SK-N-MC (cell line): ENCODE data around the gene POU5F2.

ENCODE experiments used
- EZH2 ChIP-seq: fragments of 200-600 bp; sonication (generic); IDR thresholded peaks from one replicate; pipeline ENCODE4 v1.6.1; 2017; ENCODE audit warnings: antibody characterized with exemption
- POLR2AphosphoS5 ChIP-seq: IDR thresholded peaks from 2 replicates; pipeline ENCODE4 v1.6.1; 2012; ENCODE audit warnings: mild to moderate bottlenecking, low read depth, low read length, borderline replicate concordance

GRCh38 chr5:93691997-93692396 lies 49.4 kb downstream of the POU5F2 start:
- TF ChIP-seq POLR2AphosphoS5 = no peak
- no peak for TF ChIP-seq EZH2
